GM12878 (cell line): ENCODE results near the gene SLC25A11. TPM values are rescaled to one million over a fixed set of nuclear protein-coding genes. Genes with fewer than 3 reads are reported as not detected.
A peak's percentile ranks its signal among the peaks of the same experiment; 100 is the strongest.

Source experiments
- CBFB ChIP-seq: IDR thresholded peaks from 2 replicates; pipeline ENCODE4 v1.6.1; 2016; ENCODE audit warnings: antibody characterized with exemption, low read depth
- HDGF ChIP-seq: fragments of 450-650 bp; IDR thresholded peaks from 2 replicates; pipeline ENCODE4 v1.6.1; 2016; ENCODE audit warnings: antibody characterized with exemption
- MTA2 ChIP-seq: fragments of 450-650 bp; IDR thresholded peaks from 2 replicates; pipeline ENCODE4 v1.6.1; 2016; ENCODE audit warnings: low read depth, mild to moderate bottlenecking, moderate library complexity
- NFIC ChIP-seq: IDR thresholded peaks from 2 replicates; pipeline ENCODE4 v1.6.1; 2012; ENCODE audit warnings: low read depth, mild to moderate bottlenecking, inconsistent platforms, low read length, moderate library complexity
- SMC3 ChIP-seq: IDR thresholded peaks from 2 replicates; pipeline ENCODE4 v1.6.1; 2011; ENCODE audit warnings: low read length, improper control_type of control experiment, borderline replicate concordance
- SREBF2 ChIP-seq: IDR thresholded peaks from 2 replicates; pipeline ENCODE4 v1.6.1; 2012; ENCODE audit warnings: mild to moderate bottlenecking, low read length
- TARDBP ChIP-seq: IDR thresholded peaks from 2 replicates; pipeline ENCODE4 v1.6.1; 2016; ENCODE audit warnings: borderline replicate concordance
- TBL1XR1 ChIP-seq: IDR thresholded peaks from 2 replicates; pipeline ENCODE4 v1.6.1; 2012; ENCODE audit warnings: low read depth, low read length, improper control_type of control experiment
- TCF3 ChIP-seq: IDR thresholded peaks from 2 replicates; pipeline ENCODE4 v1.6.1; 2012; ENCODE audit warnings: low read depth, mild to moderate bottlenecking, low read length, borderline replicate concordance; ENCODE audit not compliant: insufficient read depth
- YY1 ChIP-seq: IDR thresholded peaks from 2 replicates; pipeline ENCODE4 v1.6.1; 2011; ENCODE audit warnings: low read depth, mild to moderate bottlenecking, low read length
- polyA plus RNA-seq, 11 experiments: library from polyadenylated mRNA; depleted of rRNA in 4 of 11; unstranded in 6 of 11; stranded (reverse) in 5 of 11; fragments of >200 nt; fragmentation: Nextera tagmentation in 4 of 11; fragmentation: Illumina TruSeq in 1 of 11; extraction: Ambion mirVana in 4 of 11; extraction: Trizol in 1 of 11; gene quantifications; 1 replicate in 1 of 11; 2 replicates in 10 of 11; pipeline versions ENCODE4 v1.2.1 to v1.2.3, GENCODE V29; 2011 to 2016; ENCODE audit warnings: inconsistent platforms in 2 of 11, missing spikeins in 2 of 11, low read depth in 1 of 11
- total RNA-seq, 4 experiments: library from RNA; depleted of rRNA in 3 of 4; stranded (reverse); fragments of >200 nt in 3 of 4; fragmentation: Illumina TruSeq in 1 of 4; extraction: Trizol in 1 of 4; gene quantifications; 2 replicates each; pipeline versions ENCODE4 v1.2.1 to v1.2.3, GENCODE V29; 2013 to 2021
- TF ChIP-seq, protein P1 (sequence below): fragments of 450-650 bp; conservative IDR thresholded peaks from 2 replicates; pipeline ENCODE4 v1.6.1; 2017; ENCODE audit warnings: mild to moderate bottlenecking, moderate library complexity
- TF ChIP-seq, protein P2 (sequence below): fragments of 450-650 bp; IDR thresholded peaks from 2 replicates; pipeline ENCODE4 v1.6.1; 2017; ENCODE audit warnings: mild to moderate bottlenecking, moderate library complexity
- TF ChIP-seq, protein P3 (sequence below): fragments of 450-650 bp; IDR thresholded peaks from 2 replicates; pipeline ENCODE4 v1.6.1; 2017; ENCODE audit warnings: mild to moderate bottlenecking, moderate library complexity
- TF ChIP-seq, protein P4 (sequence below): IDR thresholded peaks from 2 replicates; pipeline ENCODE4 v1.6.1; 2012; ENCODE audit warnings: low read depth, low read length, improper control_type of control experiment

SLC25A11 gene
- total and polyA plus RNA-seq, 10 of the 15 experiments (the other 5 are each of a cell fraction or from before 2014, with no cell fraction given), result 5.8 to 142 (median 65.0) TPM

DNA sequence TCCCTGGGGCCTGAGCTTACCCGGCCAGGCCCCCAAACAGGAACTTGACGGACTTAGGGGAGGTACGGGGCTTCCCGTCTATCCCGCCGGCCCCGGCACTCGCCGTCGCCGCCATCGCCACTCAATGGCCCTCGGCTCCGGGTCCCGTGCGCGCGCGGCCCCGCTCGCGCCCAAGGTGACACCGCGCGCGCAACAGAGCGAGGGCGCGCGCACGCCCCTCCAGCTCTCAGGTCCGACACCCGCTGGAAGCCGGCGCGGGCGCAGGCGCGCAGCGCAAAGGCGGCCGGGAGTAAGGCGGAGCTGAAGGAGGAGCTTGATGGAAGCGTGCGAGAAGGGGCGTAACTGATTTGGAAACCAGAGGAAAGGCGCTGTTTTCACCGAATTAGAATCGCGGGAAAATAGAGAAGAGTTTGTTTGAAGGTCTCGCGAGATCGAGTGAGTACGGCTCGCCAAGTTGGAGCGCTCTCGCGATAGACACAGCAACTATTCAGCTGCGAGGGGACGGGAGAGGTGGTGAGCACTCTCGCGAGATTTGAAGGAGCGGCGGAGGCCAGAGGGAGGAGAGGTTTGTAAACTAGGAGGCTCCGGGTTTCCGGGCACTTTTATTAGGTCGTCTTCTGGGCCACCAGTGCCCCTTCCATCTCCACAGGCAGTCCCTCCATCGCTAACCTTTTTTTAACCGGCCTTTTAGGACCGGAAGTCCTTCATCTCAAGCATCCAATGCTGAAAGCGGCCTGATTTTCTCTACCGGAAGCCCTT, at the start of gene SLC25A11, which contains the start of gene RNF167 (continued):
- TF ChIP-seq TCF3 (no peak; the same call in 1 of the 2 replicates), YY1 (peak; percentile 94), SREBF2 (no peak), SMC3 (no peak; the same call in 1 of the 2 replicates), TBL1XR1 (no peak), MTA2 (no peak), NFIC (no peak), HDGF (peak; percentile 75; the same call in 1 of the 2 replicates), TARDBP (no peak), CBFB (peak; percentile 99)
- TF ChIP-seq, protein P1, sequence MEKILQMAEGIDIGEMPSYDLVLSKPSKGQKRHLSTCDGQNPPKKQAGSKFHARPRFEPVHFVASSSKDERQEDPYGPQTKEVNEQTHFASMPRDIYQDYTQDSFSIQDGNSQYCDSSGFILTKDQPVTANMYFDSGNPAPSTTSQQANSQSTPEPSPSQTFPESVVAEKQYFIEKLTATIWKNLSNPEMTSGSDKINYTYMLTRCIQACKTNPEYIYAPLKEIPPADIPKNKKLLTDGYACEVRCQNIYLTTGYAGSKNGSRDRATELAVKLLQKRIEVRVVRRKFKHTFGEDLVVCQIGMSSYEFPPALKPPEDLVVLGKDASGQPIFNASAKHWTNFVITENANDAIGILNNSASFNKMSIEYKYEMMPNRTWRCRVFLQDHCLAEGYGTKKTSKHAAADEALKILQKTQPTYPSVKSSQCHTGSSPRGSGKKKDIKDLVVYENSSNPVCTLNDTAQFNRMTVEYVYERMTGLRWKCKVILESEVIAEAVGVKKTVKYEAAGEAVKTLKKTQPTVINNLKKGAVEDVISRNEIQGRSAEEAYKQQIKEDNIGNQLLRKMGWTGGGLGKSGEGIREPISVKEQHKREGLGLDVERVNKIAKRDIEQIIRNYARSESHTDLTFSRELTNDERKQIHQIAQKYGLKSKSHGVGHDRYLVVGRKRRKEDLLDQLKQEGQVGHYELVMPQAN, result peak; percentile 78
- TF ChIP-seq, protein P2, sequence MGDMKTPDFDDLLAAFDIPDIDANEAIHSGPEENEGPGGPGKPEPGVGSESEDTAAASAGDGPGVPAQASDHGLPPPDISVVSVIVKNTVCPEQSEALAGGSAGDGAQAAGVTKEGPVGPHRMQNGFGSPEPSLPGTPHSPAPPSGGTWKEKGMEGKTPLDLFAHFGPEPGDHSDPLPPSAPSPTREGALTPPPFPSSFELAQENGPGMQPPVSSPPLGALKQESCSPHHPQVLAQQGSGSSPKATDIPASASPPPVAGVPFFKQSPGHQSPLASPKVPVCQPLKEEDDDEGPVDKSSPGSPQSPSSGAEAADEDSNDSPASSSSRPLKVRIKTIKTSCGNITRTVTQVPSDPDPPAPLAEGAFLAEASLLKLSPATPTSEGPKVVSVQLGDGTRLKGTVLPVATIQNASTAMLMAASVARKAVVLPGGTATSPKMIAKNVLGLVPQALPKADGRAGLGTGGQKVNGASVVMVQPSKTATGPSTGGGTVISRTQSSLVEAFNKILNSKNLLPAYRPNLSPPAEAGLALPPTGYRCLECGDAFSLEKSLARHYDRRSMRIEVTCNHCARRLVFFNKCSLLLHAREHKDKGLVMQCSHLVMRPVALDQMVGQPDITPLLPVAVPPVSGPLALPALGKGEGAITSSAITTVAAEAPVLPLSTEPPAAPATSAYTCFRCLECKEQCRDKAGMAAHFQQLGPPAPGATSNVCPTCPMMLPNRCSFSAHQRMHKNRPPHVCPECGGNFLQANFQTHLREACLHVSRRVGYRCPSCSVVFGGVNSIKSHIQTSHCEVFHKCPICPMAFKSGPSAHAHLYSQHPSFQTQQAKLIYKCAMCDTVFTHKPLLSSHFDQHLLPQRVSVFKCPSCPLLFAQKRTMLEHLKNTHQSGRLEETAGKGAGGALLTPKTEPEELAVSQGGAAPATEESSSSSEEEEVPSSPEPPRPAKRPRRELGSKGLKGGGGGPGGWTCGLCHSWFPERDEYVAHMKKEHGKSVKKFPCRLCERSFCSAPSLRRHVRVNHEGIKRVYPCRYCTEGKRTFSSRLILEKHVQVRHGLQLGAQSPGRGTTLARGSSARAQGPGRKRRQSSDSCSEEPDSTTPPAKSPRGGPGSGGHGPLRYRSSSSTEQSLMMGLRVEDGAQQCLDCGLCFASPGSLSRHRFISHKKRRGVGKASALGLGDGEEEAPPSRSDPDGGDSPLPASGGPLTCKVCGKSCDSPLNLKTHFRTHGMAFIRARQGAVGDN, result peak; percentile 74
- TF ChIP-seq, protein P3, sequence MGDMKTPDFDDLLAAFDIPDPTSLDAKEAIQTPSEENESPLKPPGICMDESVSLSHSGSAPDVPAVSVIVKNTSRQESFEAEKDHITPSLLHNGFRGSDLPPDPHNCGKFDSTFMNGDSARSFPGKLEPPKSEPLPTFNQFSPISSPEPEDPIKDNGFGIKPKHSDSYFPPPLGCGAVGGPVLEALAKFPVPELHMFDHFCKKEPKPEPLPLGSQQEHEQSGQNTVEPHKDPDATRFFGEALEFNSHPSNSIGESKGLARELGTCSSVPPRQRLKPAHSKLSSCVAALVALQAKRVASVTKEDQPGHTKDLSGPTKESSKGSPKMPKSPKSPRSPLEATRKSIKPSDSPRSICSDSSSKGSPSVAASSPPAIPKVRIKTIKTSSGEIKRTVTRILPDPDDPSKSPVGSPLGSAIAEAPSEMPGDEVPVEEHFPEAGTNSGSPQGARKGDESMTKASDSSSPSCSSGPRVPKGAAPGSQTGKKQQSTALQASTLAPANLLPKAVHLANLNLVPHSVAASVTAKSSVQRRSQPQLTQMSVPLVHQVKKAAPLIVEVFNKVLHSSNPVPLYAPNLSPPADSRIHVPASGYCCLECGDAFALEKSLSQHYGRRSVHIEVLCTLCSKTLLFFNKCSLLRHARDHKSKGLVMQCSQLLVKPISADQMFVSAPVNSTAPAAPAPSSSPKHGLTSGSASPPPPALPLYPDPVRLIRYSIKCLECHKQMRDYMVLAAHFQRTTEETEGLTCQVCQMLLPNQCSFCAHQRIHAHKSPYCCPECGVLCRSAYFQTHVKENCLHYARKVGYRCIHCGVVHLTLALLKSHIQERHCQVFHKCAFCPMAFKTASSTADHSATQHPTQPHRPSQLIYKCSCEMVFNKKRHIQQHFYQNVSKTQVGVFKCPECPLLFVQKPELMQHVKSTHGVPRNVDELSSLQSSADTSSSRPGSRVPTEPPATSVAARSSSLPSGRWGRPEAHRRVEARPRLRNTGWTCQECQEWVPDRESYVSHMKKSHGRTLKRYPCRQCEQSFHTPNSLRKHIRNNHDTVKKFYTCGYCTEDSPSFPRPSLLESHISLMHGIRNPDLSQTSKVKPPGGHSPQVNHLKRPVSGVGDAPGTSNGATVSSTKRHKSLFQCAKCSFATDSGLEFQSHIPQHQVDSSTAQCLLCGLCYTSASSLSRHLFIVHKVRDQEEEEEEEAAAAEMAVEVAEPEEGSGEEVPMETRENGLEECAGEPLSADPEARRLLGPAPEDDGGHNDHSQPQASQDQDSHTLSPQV, result no peak
- TF ChIP-seq, protein P4, sequence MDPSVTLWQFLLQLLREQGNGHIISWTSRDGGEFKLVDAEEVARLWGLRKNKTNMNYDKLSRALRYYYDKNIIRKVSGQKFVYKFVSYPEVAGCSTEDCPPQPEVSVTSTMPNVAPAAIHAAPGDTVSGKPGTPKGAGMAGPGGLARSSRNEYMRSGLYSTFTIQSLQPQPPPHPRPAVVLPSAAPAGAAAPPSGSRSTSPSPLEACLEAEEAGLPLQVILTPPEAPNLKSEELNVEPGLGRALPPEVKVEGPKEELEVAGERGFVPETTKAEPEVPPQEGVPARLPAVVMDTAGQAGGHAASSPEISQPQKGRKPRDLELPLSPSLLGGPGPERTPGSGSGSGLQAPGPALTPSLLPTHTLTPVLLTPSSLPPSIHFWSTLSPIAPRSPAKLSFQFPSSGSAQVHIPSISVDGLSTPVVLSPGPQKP, result 0 out of 2 replicates have a peak, but pooled peaks have one; percentile 71
